SK-N-SH (cell line): Measurements from ENCODE around the gene TAF1B. TPM values are rescaled to one million over a fixed set of nuclear protein-coding genes. Genes with fewer than 3 reads are reported as not detected.
A peak's percentile ranks its signal among the peaks of the same experiment; 100 is the strongest.

Experiments used
- CTCF ChIA-PET: fragments of 300-600, 350-600 bp; formaldehyde crosslinking; extraction: SDS; loops from one replicate; lab custom pipeline; 2021; lab: Yijun Ruan, JAX
- POLR2A ChIA-PET: fragments of 350-600 bp; sonication (Branson Sonifier 250); formaldehyde crosslinking; extraction: SDS; loops from one replicate; lab custom pipeline; 2020; ENCODE audit warnings: antibody characterized with exemption, inconsistent platforms; lab: Yijun Ruan, JAX
- DNase-seq: peaks from one replicate; pipeline ENCODE4 v3.0.0; 2012
- H2AFZ ChIP-seq: fragments of 200-600 bp; sonication (generic); 2 replicates; pipeline ENCODE4 v1.8.1; 2016; ENCODE audit warnings: antibody characterized with exemption, mild to moderate bottlenecking, low read depth
- H3F3A ChIP-seq: fragments of 200-600 bp; sonication (generic); replicated peaks from 2 replicates; pipeline ENCODE3; 2016; ENCODE audit warnings: antibody characterized with exemption, mild to moderate bottlenecking; ENCODE audit not compliant: insufficient read depth
- H3K27ac ChIP-seq, 2 experiments: fragments of 200-500 bp in 1 of 2; fragments of 200-600 bp in 1 of 2; sonication (Bioruptor generic) in 1 of 2; sonication (generic), shearing (Covaris generic) in 1 of 2; 2 replicates each; pipeline versions ENCODE4 v1.5.1 to v1.6.1; 2014 to 2016; ENCODE audit warnings: low read depth in 2 of 2, inconsistent platforms in 1 of 2, low read length in 1 of 2, mild to moderate bottlenecking in 1 of 2, mixed read lengths in 1 of 2
- H3K27me3 ChIP-seq: fragments of 200-600 bp; sonication (generic), shearing (Covaris generic); 2 replicates; pipeline ENCODE4 v1.6.1; 2016; ENCODE audit warnings: mixed run types; ENCODE audit not compliant: insufficient read depth
- H3K36me3 ChIP-seq, 2 experiments: fragments of 200-500 bp in 1 of 2; fragments of 200-600 bp in 1 of 2; sonication (Bioruptor generic) in 1 of 2; sonication (generic) in 1 of 2; replicated peaks in 1 of 2; 2 replicates each; pipeline versions ENCODE3 to v1.5.1; 2014 to 2016; ENCODE audit warnings: low read length in 1 of 2, mild to moderate bottlenecking in 1 of 2; ENCODE audit not compliant: insufficient read depth in 2 of 2, control insufficient read depth in 1 of 2
- H3K4me1 ChIP-seq, 2 experiments: fragments of 200-500 bp in 1 of 2; fragments of 200-600 bp in 1 of 2; sonication (Bioruptor generic) in 1 of 2; sonication (generic), shearing (Covaris generic) in 1 of 2; 2 replicates each; pipeline versions ENCODE4 v1.5.1 to v1.6.1; 2014 to 2016; ENCODE audit warnings: low read depth in 1 of 2, low read length in 1 of 2, mixed run types in 1 of 2; ENCODE audit not compliant: insufficient read depth in 2 of 2, control insufficient read depth in 1 of 2
- H3K4me2 ChIP-seq: fragments of 200-600 bp; sonication (generic), shearing (Covaris generic); 2 replicates; pipeline ENCODE4 v1.6.1; 2017; ENCODE audit warnings: mixed run types
- H3K4me3 ChIP-seq, 2 experiments: fragments of 200-500 bp in 1 of 2; fragments of 200-600 bp in 1 of 2; sonication (Bioruptor generic) in 1 of 2; sonication (generic), shearing (Covaris generic) in 1 of 2; 2 replicates each; pipeline versions ENCODE4 v1.5.1 to v1.8.1; 2014 to 2016; ENCODE audit warnings: low read depth in 2 of 2, inconsistent platforms in 1 of 2, low read length in 1 of 2, mild to moderate bottlenecking in 1 of 2, mixed read lengths in 1 of 2, moderate library complexity in 1 of 2
- H3K79me2 ChIP-seq: fragments of 200-600 bp; sonication (generic); 2 replicates; pipeline ENCODE4 v1.8.1; 2017; ENCODE audit warnings: mild to moderate bottlenecking; ENCODE audit not compliant: insufficient read depth
- H3K9ac ChIP-seq: fragments of 200-600 bp; sonication (generic); 2 replicates; pipeline ENCODE4 v1.6.1; 2017; ENCODE audit warnings: mixed run types
- H3K9me2 ChIP-seq: fragments of 200-600 bp; sonication (generic); 2 replicates; pipeline ENCODE4 v1.6.1; 2017; ENCODE audit warnings: mixed run types
- H3K9me3 ChIP-seq: fragments of 200-600 bp; sonication (generic); 2 replicates; pipeline ENCODE4 v1.6.1; 2017; ENCODE audit warnings: mixed run types, mild to moderate bottlenecking, moderate library complexity
- H4K20me1 ChIP-seq: fragments of 200-600 bp; sonication (generic); 2 replicates; pipeline ENCODE4 v1.6.1; 2017; ENCODE audit warnings: mild to moderate bottlenecking, mixed run types; ENCODE audit not compliant: insufficient read depth
- CHD2 ChIP-seq: fragments of 150-350 bp; IDR thresholded peaks from 2 replicates; pipeline ENCODE4 v1.6.1; 2018; ENCODE audit warnings: low read length; ENCODE audit not compliant: partially characterized antibody
- CTCF ChIP-seq: fragments of 200-600 bp; sonication (generic); IDR thresholded peaks from 2 replicates; pipeline ENCODE4 v1.6.1; 2017; ENCODE audit warnings: antibody characterized with exemption, mild to moderate bottlenecking, moderate library complexity
- ELF1 ChIP-seq: IDR thresholded peaks from 2 replicates; pipeline ENCODE4 v1.4.0; 2012
- EP300 ChIP-seq, 2 experiments: IDR thresholded peaks; 2 replicates each; pipeline versions ENCODE4 v1.4.0 to v1.6.1; 2012; ENCODE audit warnings: borderline replicate concordance in 1 of 2, low read depth in 1 of 2, low read length in 1 of 2
- EZH2phosphoT487 ChIP-seq: fragments of 200-600 bp; sonication (generic); IDR thresholded peaks from 2 replicates; pipeline ENCODE4 v1.6.1; 2017; ENCODE audit warnings: low read depth, mixed run types, mild to moderate bottlenecking, antibody characterized with exemption, moderate library complexity, borderline replicate concordance
- FOXJ3 ChIP-seq: sonication (generic); formaldehyde crosslinking; IDR thresholded peaks from 2 replicates; pipeline ENCODE4 v1.5.1; 2020; ENCODE audit warnings: mild to moderate bottlenecking, missing genetic modification reagents
- MXI1 ChIP-seq: IDR thresholded peaks from 2 replicates; pipeline ENCODE4 v1.6.1; 2012; ENCODE audit warnings: mild to moderate bottlenecking, low read depth, low read length, improper control_type of control experiment
- NRF1 ChIP-seq: IDR thresholded peaks from 2 replicates; pipeline ENCODE4 v1.6.1; 2012; ENCODE audit warnings: low read depth, mild to moderate bottlenecking, low read length
- PBX3 ChIP-seq: IDR thresholded peaks from 2 replicates; pipeline ENCODE4; 2012
- POLR2AphosphoS5 ChIP-seq: IDR thresholded peaks from 2 replicates; pipeline ENCODE4 v1.6.1; 2012; ENCODE audit warnings: low read depth, low read length
- RAD21 ChIP-seq: IDR thresholded peaks from 2 replicates; pipeline ENCODE4 v1.6.1; 2012; ENCODE audit warnings: mild to moderate bottlenecking, low read length
- RXRA ChIP-seq: IDR thresholded peaks from 2 replicates; pipeline ENCODE4 v1.4.0; 2012; ENCODE audit warnings: low read depth, mild to moderate bottlenecking, borderline replicate concordance
- SIN3A ChIP-seq: IDR thresholded peaks from 2 replicates; pipeline ENCODE4 v1.6.1; 2012; ENCODE audit warnings: low read depth, mild to moderate bottlenecking, low read length, moderate library complexity, borderline replicate concordance
- TCF12 ChIP-seq: IDR thresholded peaks from 2 replicates; pipeline ENCODE4 v1.4.0; 2012
- YY1 ChIP-seq: IDR thresholded peaks from 2 replicates; pipeline ENCODE4 v1.4.0; 2012; ENCODE audit warnings: low read depth, mild to moderate bottlenecking
- WGBS: methylation state at CpG from one replicate; pipeline ENCODE4 v1.1.6; 2017; ENCODE audit warnings: low lambda C conversion rate; 5-methylcytosine and 5-hydroxymethylcytosine counted together
- polyA plus RNA-seq, 3 experiments: library from polyadenylated mRNA; depleted of rRNA; stranded (reverse); fragments of >200 nt; gene quantifications; 2 replicates each; pipeline ENCODE4 v1.2.3, GENCODE V29; 2012
- TF ChIP-seq, protein P1 (sequence below): fragments of 150-350 bp; IDR thresholded peaks from 2 replicates; pipeline ENCODE4 v1.6.1; 2016; ENCODE audit warnings: mild to moderate bottlenecking, low read depth, low read length
- TF ChIP-seq, protein P2 (sequence below): IDR thresholded peaks from 2 replicates; pipeline ENCODE4 v1.6.1; 2012; ENCODE audit warnings: mild to moderate bottlenecking, low read depth, low read length, moderate library complexity
- TF ChIP-seq, protein P3 (sequence below): IDR thresholded peaks from 2 replicates; pipeline ENCODE4 v1.4.0; 2012; ENCODE audit warnings: low read depth, borderline replicate concordance

TAF1B gene
- polyA plus RNA-seq, 1 of the 3 experiments (the other 2 are of a cell fraction), result 7.8 TPM

- no peaks in the 10 kb centered on the region for H3K27me3 ChIP-seq
- no peak overlapping the region for H3K9ac ChIP-seq
- ChIA-PET CTCF (interaction anchor here (0.9 to 9.4 kb wide), 3 partner anchors 9 to 240 kb away, joined by 3 to 257 read pairs (median 4); partner anchors contain the start of gene KLF11), POLR2A (interaction anchor here (0.7 kb wide), 1 partner anchor 36 kb away, joined by 3 read pairs; no protein-coding TSS in a partner anchor)
- 82% methylated on average over 4 of the region's 4 CpGs for WGBS
- no peaks in the 10 kb centered on the region for H3K36me3 ChIP-seq
- no peak overlapping the region for H2AFZ ChIP-seq
- H3K9me3 ChIP-seq, result no peaks in the 10 kb centered on the region
- H3F3A ChIP-seq, result no peaks in the 10 kb centered on the region
- H3K79me2 ChIP-seq, result no peaks in the 10 kb centered on the region
- no peak overlapping the region for H3K4me3 ChIP-seq
- TF ChIP-seq PBX3 (no peak), EZH2phosphoT487 (no peak), YY1 (no peak), FOXJ3 (CRISPR knock-in tag) (no peak), POLR2AphosphoS5 (no peak), MXI1 (no peak), RAD21 (no peak), CHD2 (no peak), RXRA (no peak), TCF12 (no peak), CTCF (no peak), ELF1 (no peak), NRF1 (no peak), SIN3A (no peak), EP300 (IDR thresholded peaks at IDR 0.05; ENCODE audit: borderline replicate concordance in 1 of 2, low read depth in 1 of 2, low read length in 1 of 2) (no peak)
- TF ChIP-seq, protein P1, sequence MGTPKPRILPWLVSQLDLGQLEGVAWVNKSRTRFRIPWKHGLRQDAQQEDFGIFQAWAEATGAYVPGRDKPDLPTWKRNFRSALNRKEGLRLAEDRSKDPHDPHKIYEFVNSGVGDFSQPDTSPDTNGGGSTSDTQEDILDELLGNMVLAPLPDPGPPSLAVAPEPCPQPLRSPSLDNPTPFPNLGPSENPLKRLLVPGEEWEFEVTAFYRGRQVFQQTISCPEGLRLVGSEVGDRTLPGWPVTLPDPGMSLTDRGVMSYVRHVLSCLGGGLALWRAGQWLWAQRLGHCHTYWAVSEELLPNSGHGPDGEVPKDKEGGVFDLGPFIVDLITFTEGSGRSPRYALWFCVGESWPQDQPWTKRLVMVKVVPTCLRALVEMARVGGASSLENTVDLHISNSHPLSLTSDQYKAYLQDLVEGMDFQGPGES, result no peak
- TF ChIP-seq, protein P2, sequence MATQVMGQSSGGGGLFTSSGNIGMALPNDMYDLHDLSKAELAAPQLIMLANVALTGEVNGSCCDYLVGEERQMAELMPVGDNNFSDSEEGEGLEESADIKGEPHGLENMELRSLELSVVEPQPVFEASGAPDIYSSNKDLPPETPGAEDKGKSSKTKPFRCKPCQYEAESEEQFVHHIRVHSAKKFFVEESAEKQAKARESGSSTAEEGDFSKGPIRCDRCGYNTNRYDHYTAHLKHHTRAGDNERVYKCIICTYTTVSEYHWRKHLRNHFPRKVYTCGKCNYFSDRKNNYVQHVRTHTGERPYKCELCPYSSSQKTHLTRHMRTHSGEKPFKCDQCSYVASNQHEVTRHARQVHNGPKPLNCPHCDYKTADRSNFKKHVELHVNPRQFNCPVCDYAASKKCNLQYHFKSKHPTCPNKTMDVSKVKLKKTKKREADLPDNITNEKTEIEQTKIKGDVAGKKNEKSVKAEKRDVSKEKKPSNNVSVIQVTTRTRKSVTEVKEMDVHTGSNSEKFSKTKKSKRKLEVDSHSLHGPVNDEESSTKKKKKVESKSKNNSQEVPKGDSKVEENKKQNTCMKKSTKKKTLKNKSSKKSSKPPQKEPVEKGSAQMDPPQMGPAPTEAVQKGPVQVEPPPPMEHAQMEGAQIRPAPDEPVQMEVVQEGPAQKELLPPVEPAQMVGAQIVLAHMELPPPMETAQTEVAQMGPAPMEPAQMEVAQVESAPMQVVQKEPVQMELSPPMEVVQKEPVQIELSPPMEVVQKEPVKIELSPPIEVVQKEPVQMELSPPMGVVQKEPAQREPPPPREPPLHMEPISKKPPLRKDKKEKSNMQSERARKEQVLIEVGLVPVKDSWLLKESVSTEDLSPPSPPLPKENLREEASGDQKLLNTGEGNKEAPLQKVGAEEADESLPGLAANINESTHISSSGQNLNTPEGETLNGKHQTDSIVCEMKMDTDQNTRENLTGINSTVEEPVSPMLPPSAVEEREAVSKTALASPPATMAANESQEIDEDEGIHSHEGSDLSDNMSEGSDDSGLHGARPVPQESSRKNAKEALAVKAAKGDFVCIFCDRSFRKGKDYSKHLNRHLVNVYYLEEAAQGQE, result no peak
- TF ChIP-seq, protein P3, sequence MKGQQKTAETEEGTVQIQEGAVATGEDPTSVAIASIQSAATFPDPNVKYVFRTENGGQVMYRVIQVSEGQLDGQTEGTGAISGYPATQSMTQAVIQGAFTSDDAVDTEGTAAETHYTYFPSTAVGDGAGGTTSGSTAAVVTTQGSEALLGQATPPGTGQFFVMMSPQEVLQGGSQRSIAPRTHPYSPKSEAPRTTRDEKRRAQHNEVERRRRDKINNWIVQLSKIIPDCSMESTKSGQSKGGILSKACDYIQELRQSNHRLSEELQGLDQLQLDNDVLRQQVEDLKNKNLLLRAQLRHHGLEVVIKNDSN, result no peak
- H3K9me2 ChIP-seq, result no peaks in the 10 kb centered on the region
- no peak overlapping the region for H3K27ac ChIP-seq
- H4K20me1 ChIP-seq, result no peaks in the 10 kb centered on the region
- H3K4me2 ChIP-seq, result no peak overlapping the region
- peak; percentile 31 for DNase-seq
- H3K4me1 ChIP-seq, result peaks cover 0 to 11% of the 10 kb centered on the region in 2 experiments; a peak in 1 of 4 replicates
These were observed 34.3 kb upstream of the TAF1B start for GRCh38 chr2:9809064-9809356.
